Measurements from ENCODE around the gene ZNF507. TPM values are rescaled to one million over a fixed set of nuclear protein-coding genes. Genes with fewer than 3 reads are reported as not detected.
A peak's percentile ranks its signal among the peaks of the same experiment; 100 is the strongest.
"Not testable (repeated sequence)": the region's sequence is repeated elsewhere in the genome, so short reads cannot be mapped to it uniquely, and the experiment has no call there.

Gene ZNF507
- total RNA-seq, 1 donor from 2014 or later, result 42.3 TPM

- Mint-ChIP-seq H3K9me3 (ENCODE audit: low read depth) (no peaks in the 10 kb centered on the region), H3K27me3 (no peaks in the 10 kb centered on the region), H3K4me3 (ENCODE audit: low read depth) (no peak overlapping the region), H3K36me3 (ENCODE audit: insufficient read depth) (peaks cover 32% of the 10 kb centered on the region), H3K27ac (no peak overlapping the region), H3K4me1 (ENCODE audit: low read depth) (peaks cover 10% of the 10 kb centered on the region)
- no peak for DNase-seq (ENCODE audit: low spot score, unreplicated experiment)
- TF ChIP-seq CTCF (IDR thresholded peaks at IDR 0.05; ENCODE audit: unreplicated experiment), result no peak
Measured at GRCh38 chr19:32422435-32422834, 77.0 kb downstream of the ZNF507 start.

- H3K27ac Mint-ChIP-seq; H3K9me3 Mint-ChIP-seq (ENCODE audit: low read depth); H3K4me1 Mint-ChIP-seq (ENCODE audit: low read depth); H3K4me3 Mint-ChIP-seq (ENCODE audit: low read depth); DNase-seq (ENCODE audit: low spot score, unreplicated experiment); H3K27me3 Mint-ChIP-seq: not testable (repeated sequence)
- peaks cover 37% of the 10 kb centered on the region for H3K36me3 Mint-ChIP-seq (ENCODE audit: insufficient read depth)
Measured at GRCh38 chr19:32423944-32424343, 78.5 kb downstream of the ZNF507 start.

- TF ChIP-seq CTCF (IDR thresholded peaks at IDR 0.05; ENCODE audit: unreplicated experiment), result no peak
- H3K4me1 Mint-ChIP-seq (ENCODE audit: low read depth), result peaks cover 4% of the 10 kb centered on the region
- no peaks in the 10 kb centered on the region for H3K27me3 Mint-ChIP-seq
- peak overlapping the region; percentile 56 for H3K27ac Mint-ChIP-seq
- no peaks in the 10 kb centered on the region for H3K9me3 Mint-ChIP-seq (ENCODE audit: low read depth)
- H3K4me3 Mint-ChIP-seq (ENCODE audit: low read depth), result no peak overlapping the region
- peaks cover 30% of the 10 kb centered on the region for H3K36me3 Mint-ChIP-seq (ENCODE audit: insufficient read depth)
- DNase-seq (ENCODE audit: low spot score, unreplicated experiment), result no peak
Measured at GRCh38 chr19:32427536-32427935, 82.1 kb downstream of the ZNF507 start.

- no peak for TF ChIP-seq CTCF (IDR thresholded peaks at IDR 0.05; ENCODE audit: unreplicated experiment)
- no peaks in the 10 kb centered on the region for H3K27me3 Mint-ChIP-seq
- no peak overlapping the region for H3K4me3 Mint-ChIP-seq (ENCODE audit: low read depth)
- DNase-seq (ENCODE audit: low spot score, unreplicated experiment), result no peak
- H3K36me3 Mint-ChIP-seq (ENCODE audit: insufficient read depth), result peaks cover 18% of the 10 kb centered on the region
- no peak overlapping the region for H3K27ac Mint-ChIP-seq
- no peaks in the 10 kb centered on the region for H3K9me3 Mint-ChIP-seq (ENCODE audit: low read depth)
- no peaks in the 10 kb centered on the region for H3K4me1 Mint-ChIP-seq (ENCODE audit: low read depth)
Measured at GRCh38 chr19:32436692-32437091, 91.3 kb downstream of the ZNF507 start.

GRCh38 chr19:32437096-32437495 lies 91.7 kb downstream of the ZNF507 start:
- peaks cover 18% of the 10 kb centered on the region for H3K36me3 Mint-ChIP-seq (ENCODE audit: insufficient read depth)
- H3K9me3 Mint-ChIP-seq (ENCODE audit: low read depth), result no peaks in the 10 kb centered on the region
- no peak for DNase-seq (ENCODE audit: low spot score, unreplicated experiment)

More at GRCh38 chr19:32437096-32437495, 91.7 kb downstream of the ZNF507 start:
- Mint-ChIP-seq H3K27ac (no peak overlapping the region), H3K27me3 (no peaks in the 10 kb centered on the region), H3K4me3 (ENCODE audit: low read depth) (no peak overlapping the region), H3K4me1 (ENCODE audit: low read depth) (no peaks in the 10 kb centered on the region)
- no peak for TF ChIP-seq CTCF (IDR thresholded peaks at IDR 0.05; ENCODE audit: unreplicated experiment)

Other genes with a start within 250 kb of the ZNF507 start
- gene DPY19L3, start 60.2 kb downstream of the ZNF507 start, total RNA-seq, result 205 and 213 TPM in 2 replicates
- gene PDCD5, start 235.6 kb downstream of the ZNF507 start, total RNA-seq, result 106 TPM in 2 replicates